HAP-1 (cell line): ENCODE data around the gene PRKCD.

Experiments used
- DNase-seq, 2 experiments: peaks; one replicate each; pipeline ENCODE4 v3.0.0-alpha.2; 2016 to 2020; ENCODE audit warnings: low spot score in 2 of 2
- H3K27me3 ChIP-seq: fragments of 250-450 bp; sonication (Bioruptor Pico); 2 replicates; pipeline ENCODE4 v1.5.1; 2020; ENCODE audit warnings: low read depth, mild to moderate bottlenecking, moderate library complexity
- H3K36me3 ChIP-seq: fragments of 250-450 bp; sonication (Bioruptor Pico); replicated peaks from 2 replicates; pipeline ENCODE4 v1.5.1; 2020; ENCODE audit warnings: mild to moderate bottlenecking
- H3K4me1 ChIP-seq: fragments of 250-450 bp; sonication (Bioruptor Pico); 2 replicates; pipeline ENCODE4 v1.5.1; 2020; ENCODE audit warnings: mild to moderate bottlenecking
- H3K4me3 ChIP-seq: fragments of 250-450 bp; sonication (Bioruptor Pico); 2 replicates; pipeline ENCODE4 v1.5.1; 2020; ENCODE audit warnings: mild to moderate bottlenecking, moderate library complexity
- H3K9me3 ChIP-seq: fragments of 250-450 bp; sonication (Bioruptor Pico); 2 replicates; pipeline ENCODE4 v1.5.1; 2020; ENCODE audit warnings: mild to moderate bottlenecking, moderate library complexity
- in situ Hi-C: fragments of 300-500 bp; cut with MboI; formaldehyde crosslinking; loops from 3 replicates; pipeline ENCODE4 v1.14.3; 2020; ENCODE audit warnings: low sequenced_read_pairs, inconsistent platforms, mixed read lengths

Gene PRKCD

DNA sequence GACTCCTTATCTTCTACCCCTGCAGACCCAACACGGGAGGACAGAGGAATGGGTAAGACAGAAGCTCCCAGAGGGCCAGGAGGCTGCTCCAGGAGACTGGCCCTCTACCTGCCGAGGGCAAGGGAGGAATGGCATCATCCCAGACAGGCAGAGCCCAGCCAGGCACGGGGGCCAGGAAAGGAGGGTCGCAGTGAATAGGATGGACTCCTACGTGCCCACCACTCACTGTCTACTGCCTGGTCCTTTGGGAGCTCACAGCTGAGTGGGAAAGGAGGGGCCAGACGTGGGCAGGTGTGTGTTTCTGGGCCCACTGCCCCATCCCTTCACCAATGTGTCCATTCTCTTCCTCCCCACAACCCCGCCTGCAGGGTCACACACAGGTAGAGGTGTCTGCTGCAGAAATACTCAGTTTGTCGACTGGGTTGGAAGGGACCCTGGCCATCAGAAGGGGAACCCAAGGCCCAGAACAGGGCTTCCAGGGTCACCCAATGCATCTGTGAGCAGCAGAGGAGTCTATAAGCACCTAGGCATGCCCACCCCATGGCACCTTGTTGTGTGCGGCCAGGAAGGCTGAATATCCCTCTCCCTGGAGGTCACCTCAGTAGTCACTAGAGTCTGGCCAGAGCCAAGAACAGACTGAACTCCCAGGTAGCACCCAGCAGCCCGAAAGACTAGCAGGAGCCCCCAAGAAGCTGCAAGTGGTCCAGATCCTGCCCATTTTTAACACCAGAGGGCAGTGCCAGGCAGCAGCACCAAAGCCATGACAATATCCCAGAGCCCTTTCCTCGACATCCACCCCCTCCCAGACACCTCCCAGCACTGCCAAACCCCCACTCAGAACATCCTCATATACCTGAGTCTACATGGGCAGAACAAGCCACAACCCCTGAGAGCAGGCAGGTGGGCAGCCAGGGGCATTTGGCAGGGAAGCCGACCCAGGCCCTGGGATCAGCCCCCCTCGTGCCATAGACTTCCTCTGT, 70.8 kb downstream of the PRKCD start:
- peaks cover 96% of the 10 kb centered on the region for H3K36me3 ChIP-seq
- no peaks in the 10 kb centered on the region for H3K4me1 ChIP-seq
- H3K4me3 ChIP-seq: no peak overlapping the region
- no peak for DNase-seq
- no peaks in the 10 kb centered on the region for H3K27me3 ChIP-seq
- in situ Hi-C loops: no loop called here
- no peaks in the 10 kb centered on the region for H3K9me3 ChIP-seq

GRCh38 chr3:53232641-53233377, 71.8 kb downstream of the PRKCD start:
- no peaks in the 10 kb centered on the region for H3K4me1 ChIP-seq
- no peak for DNase-seq

DNA sequence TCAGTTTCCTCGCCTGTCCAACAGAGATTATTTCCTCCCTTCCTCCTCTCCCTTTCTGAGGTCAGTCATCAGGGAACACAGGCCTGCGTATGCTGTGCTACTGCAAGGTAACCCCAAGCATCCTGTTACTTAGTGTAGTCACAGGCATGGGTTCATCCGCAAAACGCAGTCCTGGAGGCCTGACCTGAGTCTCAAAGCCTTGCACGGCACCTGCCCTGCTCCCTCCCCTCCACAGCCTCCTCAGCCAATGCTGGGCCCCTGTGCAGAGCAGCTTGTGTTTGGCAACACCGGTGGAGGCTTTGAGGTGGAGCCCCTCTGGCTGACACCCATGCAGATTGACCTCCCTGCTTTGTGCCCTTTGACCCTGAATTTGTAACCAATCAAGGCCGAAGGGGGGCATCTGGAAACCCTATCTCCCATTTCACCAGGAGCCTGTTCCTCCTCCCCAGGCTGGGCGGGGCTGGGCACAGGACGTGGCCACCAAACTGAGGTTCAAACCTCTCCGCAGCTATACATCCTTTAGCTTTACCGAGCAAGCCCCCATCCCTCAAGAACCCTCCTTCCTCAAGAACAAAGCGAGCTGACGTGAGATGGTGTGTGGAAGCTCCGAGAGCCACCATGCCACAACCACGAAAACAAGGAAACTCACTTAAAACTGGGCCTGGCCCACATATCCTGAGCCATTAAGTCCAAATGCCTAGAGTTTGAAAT, 73.3 kb downstream of the PRKCD start:
- peaks cover 96% of the 10 kb centered on the region for H3K36me3 ChIP-seq

More at GRCh38 chr3:53232641-53233377, 71.8 kb downstream of the PRKCD start:
- H3K36me3 ChIP-seq: peaks cover 96% of the 10 kb centered on the region
- H3K9me3 ChIP-seq: no peaks in the 10 kb centered on the region
- H3K27me3 ChIP-seq: no peaks in the 10 kb centered on the region
- in situ Hi-C loops: no loop called here
- no peak overlapping the region for H3K4me3 ChIP-seq

GRCh38 chr3:53234841-53235232, 73.8 kb downstream of the PRKCD start:
- in situ Hi-C loops: no loop called here
- no peaks in the 10 kb centered on the region for H3K27me3 ChIP-seq
- peaks cover 96% of the 10 kb centered on the region for H3K36me3 ChIP-seq
- H3K4me1 ChIP-seq: no peaks in the 10 kb centered on the region
- H3K9me3 ChIP-seq: no peaks in the 10 kb centered on the region
- DNase-seq: no peak
- no peak overlapping the region for H3K4me3 ChIP-seq

More for the DNA sequence above, 73.3 kb downstream of the PRKCD start:
- no peak for DNase-seq
- no peak overlapping the region for H3K4me3 ChIP-seq
- no peaks in the 10 kb centered on the region for H3K27me3 ChIP-seq
- no peaks in the 10 kb centered on the region for H3K4me1 ChIP-seq
- H3K9me3 ChIP-seq: no peaks in the 10 kb centered on the region
- in situ Hi-C loops: no loop called here

DNA sequence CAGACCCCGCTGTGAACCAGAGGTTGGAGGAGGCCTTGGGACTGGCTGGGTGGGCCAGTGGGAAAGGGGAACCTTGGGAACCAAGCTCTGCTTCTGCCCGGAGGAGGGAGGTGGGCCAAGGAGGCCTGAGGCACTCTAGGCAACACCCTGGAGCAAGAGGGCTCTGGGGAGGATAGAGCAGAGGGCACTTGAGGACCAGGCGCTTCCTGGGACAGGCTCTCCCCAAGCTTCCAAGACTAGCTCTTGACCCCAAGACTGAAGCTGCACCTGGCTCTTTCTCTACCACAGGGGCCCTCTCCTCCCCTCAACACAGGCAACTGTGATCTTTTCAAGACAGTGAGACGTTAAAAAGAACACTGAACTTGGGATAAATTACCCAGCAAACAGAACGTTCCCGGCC, 74.5 kb downstream of the PRKCD start:
- no peak for DNase-seq
- no peak overlapping the region for H3K4me3 ChIP-seq
- no peaks in the 10 kb centered on the region for H3K4me1 ChIP-seq
- no peaks in the 10 kb centered on the region for H3K27me3 ChIP-seq
- H3K9me3 ChIP-seq: no peaks in the 10 kb centered on the region
- in situ Hi-C loops: no loop called here
- peaks cover 96% of the 10 kb centered on the region for H3K36me3 ChIP-seq

- H3K27me3 ChIP-seq: no peaks in the 10 kb centered on the region
- H3K9me3 ChIP-seq: no peaks in the 10 kb centered on the region
- H3K4me1 ChIP-seq: no peaks in the 10 kb centered on the region
- no peak for DNase-seq
- in situ Hi-C loops: no loop called here
- peaks cover 96% of the 10 kb centered on the region for H3K36me3 ChIP-seq
- no peak overlapping the region for H3K4me3 ChIP-seq
These were observed 75.3 kb downstream of the PRKCD start for GRCh38 chr3:53236112-53236841.

DNA sequence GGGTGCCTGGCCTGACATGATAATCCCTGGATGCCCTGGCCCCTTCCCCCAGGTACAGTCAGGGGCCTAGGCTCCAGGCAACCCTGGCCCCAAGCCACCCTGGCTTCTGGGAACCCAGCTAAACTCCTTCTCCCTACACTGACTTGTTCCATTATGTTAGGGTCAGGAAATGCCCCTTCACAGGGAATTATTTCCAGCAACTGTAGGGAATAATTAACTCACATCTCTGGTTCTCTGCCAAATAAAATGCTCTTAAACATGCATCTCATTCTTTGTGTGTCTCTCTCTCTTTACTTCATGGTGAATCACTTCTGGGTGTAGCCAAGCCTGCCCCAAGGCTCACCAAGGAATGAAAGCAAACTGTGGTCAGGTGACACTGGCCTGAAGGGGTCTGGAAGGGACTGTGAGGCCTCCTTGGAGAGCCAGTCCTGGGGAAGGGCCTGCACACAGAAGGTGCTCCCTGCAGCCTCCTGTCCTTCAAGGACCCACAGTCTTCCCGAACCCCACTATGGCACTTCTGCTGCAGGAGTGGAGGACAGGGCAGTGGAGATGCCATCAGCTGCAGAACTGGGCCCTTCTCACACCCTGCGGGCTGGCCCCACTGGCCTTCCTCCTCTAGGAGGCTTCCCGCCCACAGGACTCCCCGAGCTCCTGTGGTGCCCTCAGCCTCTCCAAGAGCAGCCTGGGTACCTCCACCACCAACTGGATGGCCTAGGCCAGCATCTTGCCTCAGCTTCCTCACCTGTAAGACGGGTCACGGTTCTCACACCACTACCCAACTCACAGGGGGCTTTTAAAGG, 77.2 kb downstream of the PRKCD start:
- in situ Hi-C loops: no loop called here
- H3K36me3 ChIP-seq: peaks cover 94% of the 10 kb centered on the region
- H3K9me3 ChIP-seq: no peaks in the 10 kb centered on the region
- no peak overlapping the region for H3K4me3 ChIP-seq
- no peaks in the 10 kb centered on the region for H3K4me1 ChIP-seq
- H3K27me3 ChIP-seq: no peaks in the 10 kb centered on the region
- no peak for DNase-seq

DNA sequence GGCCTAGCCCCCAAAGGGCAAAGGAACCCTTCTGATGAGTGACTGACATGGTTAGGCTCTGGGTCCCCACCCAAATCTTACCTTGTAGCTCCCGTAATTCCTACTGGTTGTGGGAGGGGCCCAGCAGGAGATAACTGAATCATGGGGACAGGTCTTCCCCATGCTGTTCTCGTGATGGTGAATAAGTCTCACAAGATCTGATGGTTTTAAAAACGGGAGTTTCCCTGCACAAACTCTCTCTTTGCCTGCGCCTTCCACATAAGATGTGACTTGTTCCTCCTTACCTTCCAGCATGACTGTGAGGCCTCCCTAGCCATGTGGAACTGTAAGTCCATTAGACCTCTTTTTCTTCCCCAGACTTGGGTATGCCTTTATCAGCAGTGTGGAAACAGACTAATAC, 77.9 kb downstream of the PRKCD start:
- in situ Hi-C loops: no loop called here
- no peak for DNase-seq
- no peaks in the 10 kb centered on the region for H3K9me3 ChIP-seq
- no peak overlapping the region for H3K4me3 ChIP-seq
- no peaks in the 10 kb centered on the region for H3K27me3 ChIP-seq
- H3K4me1 ChIP-seq: no peaks in the 10 kb centered on the region
- peaks cover 92% of the 10 kb centered on the region for H3K36me3 ChIP-seq

DNA sequence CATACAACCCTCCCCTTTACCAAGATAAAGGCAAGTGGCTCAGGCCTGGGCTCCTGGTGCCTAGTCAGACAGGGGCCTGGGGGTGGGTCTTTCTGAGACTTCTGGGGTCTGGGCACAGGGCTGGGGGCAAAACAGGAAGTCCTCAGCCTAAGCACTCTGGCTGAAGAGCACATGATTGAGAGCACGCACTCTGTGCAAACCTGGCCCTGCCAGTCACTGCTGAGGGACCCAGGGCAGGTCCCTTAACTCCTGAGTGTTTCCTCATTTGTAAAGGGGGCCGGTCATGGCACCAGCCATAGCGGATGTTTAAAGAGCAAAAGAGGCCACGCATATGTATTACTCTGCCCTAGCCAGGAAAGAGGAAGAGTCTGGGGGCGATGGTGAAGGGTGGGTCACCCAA, 78.8 kb downstream of the PRKCD start:
- peaks cover 90% of the 10 kb centered on the region for H3K36me3 ChIP-seq
- H3K4me1 ChIP-seq: no peaks in the 10 kb centered on the region
- H3K4me3 ChIP-seq: no peak overlapping the region
- no peaks in the 10 kb centered on the region for H3K9me3 ChIP-seq
- DNase-seq: no peak
- H3K27me3 ChIP-seq: no peaks in the 10 kb centered on the region
- in situ Hi-C loops: no loop called here

- peaks cover 88% of the 10 kb centered on the region for H3K36me3 ChIP-seq
- H3K4me1 ChIP-seq: no peaks in the 10 kb centered on the region
- in situ Hi-C loops: no loop called here
- no peaks in the 10 kb centered on the region for H3K9me3 ChIP-seq
- H3K27me3 ChIP-seq: no peaks in the 10 kb centered on the region
- DNase-seq: no peak
- no peak overlapping the region for H3K4me3 ChIP-seq
These were observed 80.3 kb downstream of the PRKCD start for GRCh38 chr3:53240989-53241972.

- in situ Hi-C loops: no loop called here
- no peak overlapping the region for H3K4me3 ChIP-seq
- H3K4me1 ChIP-seq: no peaks in the 10 kb centered on the region
- no peaks in the 10 kb centered on the region for H3K9me3 ChIP-seq
- no peaks in the 10 kb centered on the region for H3K27me3 ChIP-seq
- no peak for DNase-seq
- peaks cover 82% of the 10 kb centered on the region for H3K36me3 ChIP-seq
These were observed 81.1 kb downstream of the PRKCD start for GRCh38 chr3:53242155-53242554.
